K562 (cell line): ENCODE results near the gene EBI3. TPM values are rescaled to one million over a fixed set of nuclear protein-coding genes. Genes with fewer than 3 reads are reported as not detected.
"Not testable (repeated sequence)": the region's sequence is repeated elsewhere in the genome, so short reads cannot be mapped to it uniquely, and the experiment has no call there.

Experiments
- ATAC-seq: fragments of 200-7000 bp; cut with Tn5 transposase; 3 replicates; pipeline ENCODE4 v1.9.1; 2020; ENCODE audit warnings: moderate library complexity
- BruUV-seq: library from RNA; stranded (reverse); fragments of 400-500 nt; replicated peaks from 2 replicates; lab custom pipeline; 2021; lab: Mats Ljungman, UMichigan
- CTCF ChIA-PET: fragments of 300-600 bp; formaldehyde crosslinking; extraction: SDS; loops from one replicate; lab custom pipeline; 2021; ENCODE audit warnings: low intra/inter-chr PET ratio; lab: Yijun Ruan, JAX
- POLR2A ChIA-PET: fragments of 300-600, 350-650 bp; sonication (Branson Sonifier 250); formaldehyde crosslinking; extraction: SDS; loops from one replicate; lab custom pipeline; 2021; ENCODE audit warnings: antibody characterized with exemption, inconsistent platforms; lab: Yijun Ruan, JAX
- DNase-seq, 4 experiments: peaks; one replicate each; pipeline versions ENCODE4 v3.0.0 to v3.0.0-alpha.2; 2011 to 2018; ENCODE audit warnings: low spot score in 3 of 4, mixed read lengths in 3 of 4; ENCODE audit errors: extremely low read depth in 1 of 4
- FAIRE-seq: peaks from 2 replicates; lab custom pipeline; 2011; peaks lifted over from hg19 to GRCh38; lab: Jason Lieb, UNC
- H2AFZ ChIP-seq: 2 replicates; pipeline ENCODE4 v1.6.0; 2011; ENCODE audit warnings: low read depth, low read length, control low read depth, inconsistent platforms
- H3K27ac ChIP-seq: fragments of 200-600 bp; 3 replicates; pipeline ENCODE4 v1.8.0; 2011; ENCODE audit warnings: low read depth, mild to moderate bottlenecking, control low read depth, inconsistent platforms, low read length, moderate library complexity, mixed read lengths; ENCODE audit errors: extremely low read depth
- H3K27me3 ChIP-seq, 2 experiments: fragments of 300-600 bp in 1 of 2; 2 replicates in 1 of 2; 3 replicates in 1 of 2; pipeline versions ENCODE4 v1.6.0 to v1.8.0; 2011; ENCODE audit warnings: inconsistent platforms in 2 of 2, low read length in 2 of 2, mild to moderate bottlenecking in 1 of 2, mixed read lengths in 1 of 2, moderate library complexity in 1 of 2; ENCODE audit not compliant: control insufficient read depth in 2 of 2, insufficient read depth in 2 of 2
- H3K36me3 ChIP-seq: fragments of 300-600 bp; 3 replicates; pipeline ENCODE4 v1.8.0; 2011; ENCODE audit warnings: mild to moderate bottlenecking, low read length, inconsistent platforms; ENCODE audit not compliant: control insufficient read depth, insufficient read depth
- H3K4me1 ChIP-seq, 2 experiments: fragments of 200-600 bp in 1 of 2; replicated peaks in 1 of 2; 2 replicates in 1 of 2; 3 replicates in 1 of 2; pipeline versions ENCODE4 v1.5.1 to v1.8.0; 2011; ENCODE audit warnings: inconsistent platforms in 2 of 2, low read length in 2 of 2, mild to moderate bottlenecking in 1 of 2, mixed read lengths in 1 of 2, moderate library complexity in 1 of 2; ENCODE audit not compliant: control insufficient read depth in 2 of 2, insufficient read depth in 2 of 2
- H3K4me2 ChIP-seq: 2 replicates; pipeline ENCODE4 v1.6.1; 2011; ENCODE audit warnings: low read length, control low read depth, inconsistent platforms, mixed read lengths; ENCODE audit not compliant: insufficient read depth
- H3K4me3 ChIP-seq: fragments of 200-600 bp; sonication (generic), shearing (Covaris generic); 2 replicates; pipeline ENCODE4 v1.5.1; 2016; ENCODE audit warnings: control low read depth, inconsistent platforms
- H3K79me2 ChIP-seq: fragments of 200-600 bp; 3 replicates; pipeline ENCODE4 v1.8.0; 2011; ENCODE audit warnings: low read length, inconsistent platforms; ENCODE audit not compliant: control insufficient read depth, insufficient read depth
- H3K9ac ChIP-seq, 2 experiments: 2 replicates each; pipeline versions ENCODE4 v1.6.0 to v1.6.1; 2011; ENCODE audit warnings: low read depth in 2 of 2, low read length in 2 of 2, control low read depth in 1 of 2, inconsistent platforms in 1 of 2, mild to moderate bottlenecking in 1 of 2, mixed read lengths in 1 of 2; ENCODE audit not compliant: insufficient read depth in 1 of 2
- H3K9me1 ChIP-seq: one replicate; pipeline ENCODE4 v1.6.0; 2011; ENCODE audit warnings: inconsistent platforms, mild to moderate bottlenecking, low read length, moderate library complexity; ENCODE audit not compliant: control insufficient read depth, insufficient read depth
- H3K9me3 ChIP-seq: replicated peaks from 2 replicates; pipeline ENCODE4 v1.5.1; 2011; ENCODE audit warnings: low read depth, low read length, inconsistent platforms; ENCODE audit not compliant: control insufficient read depth, insufficient read depth
- H4K20me1 ChIP-seq: replicated peaks from 2 replicates; pipeline ENCODE4 v1.6.1; 2011; ENCODE audit warnings: low read length, inconsistent platforms, mixed read lengths; ENCODE audit not compliant: control insufficient read depth, insufficient read depth
- HDAC1 ChIP-seq, 2 experiments: fragments of 450-650 bp; IDR thresholded peaks; 2 replicates each; pipeline ENCODE4 v1.6.1; 2016 to 2017; ENCODE audit warnings: inconsistent platforms in 1 of 2, mild to moderate bottlenecking in 1 of 2, moderate library complexity in 1 of 2
- KDM1A ChIP-seq, 2 experiments: fragments of 450-650 bp; IDR thresholded peaks; 2 replicates each; pipeline ENCODE4 v1.6.1; 2016; ENCODE audit warnings: mild to moderate bottlenecking in 2 of 2
- NFE2L1 ChIP-seq: fragments of 450-650 bp; IDR thresholded peaks from 2 replicates; pipeline ENCODE4 v1.6.1; 2016; ENCODE audit warnings: missing genetic modification characterization, low read depth, mild to moderate bottlenecking, missing compliant biosample characterization, moderate library complexity, borderline replicate concordance
- RBM25 ChIP-seq: fragments of 200-400 bp; formaldehyde crosslinking; IDR thresholded peaks from 2 replicates; pipeline ENCODE4 v1.6.1; 2018; ENCODE audit warnings: low read length, low read depth, moderate library complexity; ENCODE audit not compliant: severe bottlenecking
- SIN3A ChIP-seq, 2 experiments: fragments of 150-350 bp in 1 of 2; IDR thresholded peaks; 2 replicates each; pipeline ENCODE4 v1.6.1; 2011 to 2016; ENCODE audit warnings: borderline replicate concordance in 2 of 2, low read depth in 2 of 2, low read length in 2 of 2, mild to moderate bottlenecking in 2 of 2, moderate library complexity in 2 of 2; ENCODE audit not compliant: control insufficient read depth in 1 of 2
- ZNF384 ChIP-seq: IDR thresholded peaks from 2 replicates; pipeline ENCODE4 v1.6.1; 2012; ENCODE audit warnings: low read depth, low read length, improper control_type of control experiment
- WGBS: fragments of 100-300 bp; shearing (Covaris generic); methylation state at CpG from one replicate; pipeline ENCODE4 v1.1.6; 2016; ENCODE audit warnings: low coverage, mixed read lengths; ENCODE audit not compliant: insufficient coverage; ENCODE audit errors: missing lambda C conversion rate; 5-methylcytosine and 5-hydroxymethylcytosine counted together
- in situ Hi-C: fragments of 300-500 bp; cut with MboI; formaldehyde crosslinking; loops from 4 replicates; pipeline ENCODE4 v1.15.0; 2018; ENCODE audit warnings: inconsistent platforms, mixed read lengths
- intact Hi-C: fragments of 100-400 bp; cut with micrococcal nuclease; formaldehyde crosslinking; loops from 2 replicates; pipeline ENCODE4 v1.14.2; 2022
- polyA plus RNA-seq, 8 experiments: library from polyadenylated mRNA; depleted of rRNA in 4 of 8; stranded (reverse) in 5 of 8; unstranded in 3 of 8; fragments of >200 nt; fragmentation: Nextera tagmentation in 2 of 8; fragmentation: Illumina TruSeq in 1 of 8; extraction: Ambion mirVana in 2 of 8; extraction: Trizol in 1 of 8; gene quantifications; 2 replicates each; pipeline versions ENCODE4 v1.2.1 to v1.2.3, GENCODE V29; 2011 to 2014; ENCODE audit warnings: inconsistent platforms in 1 of 8, missing spikeins in 1 of 8
- total RNA-seq, 7 experiments: library from RNA; depleted of rRNA in 6 of 7; stranded (reverse); fragments of >200 nt in 6 of 7; fragmentation: Illumina TruSeq in 2 of 7; extraction: Trizol in 2 of 7; gene quantifications; 2 replicates each; pipeline versions ENCODE4 v1.2.1 to v1.2.3, GENCODE V29; 2011 to 2021; ENCODE audit warnings: low replicate concordance in 1 of 7
- TF ChIP-seq, protein P1 (sequence below): IDR thresholded peaks from 2 replicates; pipeline ENCODE4 v1.6.1; 2016; ENCODE audit warnings: missing genetic modification characterization, missing compliant biosample characterization
- TF ChIP-seq, protein P2 (sequence below): fragments of 150-350 bp; conservative IDR thresholded peaks from 2 replicates; pipeline ENCODE4 v1.6.1; 2014; ENCODE audit warnings: low read length

Gene EBI3
- total and polyA plus RNA-seq, 9 of the 15 experiments (the other 6 are each of a cell fraction or from before 2014, with no cell fraction given) = 0.08 to 0.35 (median 0.22) TPM; not detected in 6

DNA sequence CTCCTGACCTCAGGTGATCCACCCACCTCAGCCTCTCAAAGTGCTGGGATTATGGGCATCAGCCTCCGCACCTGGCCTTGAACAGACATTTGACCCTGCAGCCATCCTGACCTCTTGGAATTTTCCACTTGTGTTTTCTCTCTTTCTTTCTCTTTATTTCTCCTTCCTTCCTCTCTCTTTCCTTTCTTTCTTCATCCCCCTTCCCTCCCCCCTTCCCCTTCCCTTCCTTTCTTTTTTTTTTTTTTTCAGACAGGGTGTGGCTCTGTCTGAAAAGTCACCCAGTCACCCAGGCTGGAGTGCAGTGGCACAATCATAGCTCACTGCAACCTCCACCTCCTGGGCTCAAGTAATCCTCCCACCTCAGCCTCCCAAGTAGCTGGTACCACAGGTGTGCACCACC lies 10.8 kb upstream of the EBI3 start:
- ATAC-seq, H4K20me1 ChIP-seq: not testable (repeated sequence)
- FAIRE-seq = peak; percentile 19
- POLR2A ChIA-PET = interaction anchor here (0.6 kb wide), 1 partner anchor 285 kb away, joined by 3 read pairs; no protein-coding TSS in a partner anchor
- peaks cover 3 to 20% of the 10 kb centered on the region in 2 experiments; a peak in 4 of 5 replicates for H3K27me3 ChIP-seq
- TF ChIP-seq ZNF384 = peak; percentile 55; the same call in 1 of the 2 replicates
- TF ChIP-seq, protein P1, sequence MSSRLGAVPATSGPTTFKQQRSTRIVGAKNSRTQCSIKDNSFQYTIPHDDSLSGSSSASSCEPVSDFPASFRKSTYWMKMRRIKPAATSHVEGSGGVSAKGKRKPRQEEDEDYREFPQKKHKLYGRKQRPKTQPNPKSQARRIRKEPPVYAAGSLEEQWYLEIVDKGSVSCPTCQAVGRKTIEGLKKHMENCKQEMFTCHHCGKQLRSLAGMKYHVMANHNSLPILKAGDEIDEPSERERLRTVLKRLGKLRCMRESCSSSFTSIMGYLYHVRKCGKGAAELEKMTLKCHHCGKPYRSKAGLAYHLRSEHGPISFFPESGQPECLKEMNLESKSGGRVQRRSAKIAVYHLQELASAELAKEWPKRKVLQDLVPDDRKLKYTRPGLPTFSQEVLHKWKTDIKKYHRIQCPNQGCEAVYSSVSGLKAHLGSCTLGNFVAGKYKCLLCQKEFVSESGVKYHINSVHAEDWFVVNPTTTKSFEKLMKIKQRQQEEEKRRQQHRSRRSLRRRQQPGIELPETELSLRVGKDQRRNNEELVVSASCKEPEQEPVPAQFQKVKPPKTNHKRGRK (tag) = peak; percentile 65; the same call in 1 of the 2 replicates
- TF ChIP-seq, all 486 proteins: peak for 2; not testable (repeated sequence) for 484
- H3K9ac ChIP-seq, H3K79me2 ChIP-seq, H3K9me3 ChIP-seq, H2AFZ ChIP-seq, DNase-seq, H3K4me3 ChIP-seq, H3K9me1 ChIP-seq, H3K36me3 ChIP-seq, H3K4me1 ChIP-seq, in situ Hi-C loops, BruUV-seq, intact Hi-C loops, H3K4me2 ChIP-seq, H3K27ac ChIP-seq, CTCF ChIA-PET: not testable (repeated sequence)
- 57% methylated on average over 1 of the region's 1 CpG for WGBS

DNA sequence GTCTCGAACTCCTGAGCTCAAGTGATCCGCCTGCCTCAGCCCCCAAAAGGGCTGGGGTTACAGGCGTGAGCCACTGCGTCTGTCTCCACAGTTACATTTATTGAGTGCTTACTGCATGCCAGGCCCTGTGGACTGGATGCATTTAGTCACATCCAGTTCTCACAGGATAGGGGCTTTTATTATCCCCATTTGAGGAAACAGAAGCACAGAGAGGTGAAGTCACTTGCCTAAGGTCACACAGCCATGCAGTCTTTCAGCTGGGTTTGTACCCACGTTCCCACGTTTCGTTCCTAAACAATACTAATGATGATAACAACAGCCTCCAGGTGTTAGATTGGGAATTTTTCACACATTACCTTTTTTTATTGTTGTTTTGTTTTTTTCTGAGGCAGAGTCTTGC lies 9.1 kb upstream of the EBI3 start:
- DNase-seq (no peak), FAIRE-seq (no peak), ATAC-seq (no peak)
- H3K36me3 ChIP-seq = no peaks in the 10 kb centered on the region
- peaks cover 0 to 17% of the 10 kb centered on the region in 2 experiments; a peak in 1 of 5 replicates for H3K27me3 ChIP-seq
- no peak overlapping the region for H3K9ac ChIP-seq
- CTCF ChIA-PET = no interaction called here
- H3K4me3 ChIP-seq = no peak overlapping the region
- no peaks in the 10 kb centered on the region for H3K9me1 ChIP-seq
- no peak overlapping the region for H3K27ac ChIP-seq
- WGBS = 49% methylated on average over 7 of the region's 7 CpGs
- POLR2A ChIA-PET = interaction anchor here (0.6 kb wide), 1 partner anchor 595 kb away, joined by 3 read pairs; no protein-coding TSS in a partner anchor
- intact Hi-C loops = no loop called here
- in situ Hi-C loops = no loop called here
- H3K9me3 ChIP-seq = no peaks in the 10 kb centered on the region
- no peaks in the 10 kb centered on the region for H3K79me2 ChIP-seq
- H2AFZ ChIP-seq = no peak overlapping the region
- no TSS peak for BruUV-seq
- peaks cover 0 to 14% of the 10 kb centered on the region in 2 experiments; a peak in 2 of 5 replicates for H3K4me1 ChIP-seq
- no peaks in the 10 kb centered on the region for H4K20me1 ChIP-seq
- H3K4me2 ChIP-seq = no peak overlapping the region
- TF ChIP-seq KDM1A (IDR thresholded peaks at IDR 0.05) (peak; percentile 73 to 77), HDAC1 (IDR thresholded peaks at IDR 0.05) (peak in 1 of 2 experiments; percentile 49; a peak in 1 of 4 replicates), NFE2L1 (tag) (no peak), RBM25 (peak; percentile 93), SIN3A (IDR thresholded peaks at IDR 0.05; ENCODE audit: borderline replicate concordance in 2 of 2, control insufficient read depth in 1 of 2, low read depth in 2 of 2, low read length in 2 of 2) (no peak)
- TF ChIP-seq, protein P2, sequence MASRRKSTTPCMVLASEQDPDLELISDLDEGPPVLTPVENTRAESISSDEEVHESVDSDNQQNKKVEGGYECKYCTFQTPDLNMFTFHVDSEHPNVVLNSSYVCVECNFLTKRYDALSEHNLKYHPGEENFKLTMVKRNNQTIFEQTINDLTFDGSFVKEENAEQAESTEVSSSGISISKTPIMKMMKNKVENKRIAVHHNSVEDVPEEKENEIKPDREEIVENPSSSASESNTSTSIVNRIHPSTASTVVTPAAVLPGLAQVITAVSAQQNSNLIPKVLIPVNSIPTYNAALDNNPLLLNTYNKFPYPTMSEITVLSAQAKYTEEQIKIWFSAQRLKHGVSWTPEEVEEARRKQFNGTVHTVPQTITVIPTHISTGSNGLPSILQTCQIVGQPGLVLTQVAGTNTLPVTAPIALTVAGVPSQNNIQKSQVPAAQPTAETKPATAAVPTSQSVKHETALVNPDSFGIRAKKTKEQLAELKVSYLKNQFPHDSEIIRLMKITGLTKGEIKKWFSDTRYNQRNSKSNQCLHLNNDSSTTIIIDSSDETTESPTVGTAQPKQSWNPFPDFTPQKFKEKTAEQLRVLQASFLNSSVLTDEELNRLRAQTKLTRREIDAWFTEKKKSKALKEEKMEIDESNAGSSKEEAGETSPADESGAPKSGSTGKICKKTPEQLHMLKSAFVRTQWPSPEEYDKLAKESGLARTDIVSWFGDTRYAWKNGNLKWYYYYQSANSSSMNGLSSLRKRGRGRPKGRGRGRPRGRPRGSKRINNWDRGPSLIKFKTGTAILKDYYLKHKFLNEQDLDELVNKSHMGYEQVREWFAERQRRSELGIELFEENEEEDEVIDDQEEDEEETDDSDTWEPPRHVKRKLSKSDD = no peak
